ENCODE measurements around the gene STK11IP.

Gene STK11IP

GRCh38 chr2:219571311-219572236 is 26.1 kb upstream of the STK11IP start, which contains the start of gene OBSL1:
Gene OBSL1 (minus strand): TSS chr2:219571539. CDS start chr2:219571232, 307 bp downstream.
- peak within 1 kb of the TSS; percentile 96 for H3K27ac ChIP-seq (ENCODE audit: low read depth, low read length)
- peak within 1 kb of the TSS; percentile 91 for H2BK5ac ChIP-seq (ENCODE audit: low read length)
- H3K23ac ChIP-seq (ENCODE audit: low read length), result peak within 1 kb of the TSS; percentile 94
- WGBS (ENCODE audit: extremely low coverage, insufficient coverage, low lambda C conversion rate), result no CpG with 5 or more reads among the region's 42 CpGs
- no peaks in the 10 kb centered on the region for H3K79me1 ChIP-seq (ENCODE audit: low read length)
- no peak within 1 kb of the TSS for H2AK5ac ChIP-seq (ENCODE audit: low read length)
- H3K9ac ChIP-seq (ENCODE audit: low read length), result peak within 1 kb of the TSS; percentile 97
- H3K4me3 ChIP-seq (ENCODE audit: low read length), result peak within 1 kb of the TSS; percentile 73
- H4K8ac ChIP-seq (ENCODE audit: low read depth, low read length), result peak within 1 kb of the TSS; percentile 59
- no peaks in the 10 kb centered on the region for H3K36me3 ChIP-seq (ENCODE audit: control insufficient read depth, insufficient read depth, low read length)
- peak within 1 kb of the TSS; percentile 56 for H2BK120ac ChIP-seq (ENCODE audit: low read depth, low read length)
- peak within 1 kb of the TSS; percentile 92 for H3K4ac ChIP-seq (ENCODE audit: low read depth, low read length)
- H3K4me2 ChIP-seq (ENCODE audit: low read length), result peak within 1 kb of the TSS; percentile 64
- DNase-seq, result peak; percentile 97
- H3K56ac ChIP-seq (ENCODE audit: low read length), result peak within 1 kb of the TSS; percentile 99
- no peak within 1 kb of the TSS for H4K5ac ChIP-seq (ENCODE audit: low read length)
- peaks cover 3% of the 10 kb centered on the region for H3K4me1 ChIP-seq (ENCODE audit: control insufficient read depth, low read depth, low read length)
- no peak within 1 kb of the TSS for H2BK15ac ChIP-seq (replicated peaks; ENCODE audit: low read depth)
- no peaks in the 10 kb centered on the region for H3K27me3 ChIP-seq (ENCODE audit: insufficient read depth, low read length, poor library complexity)
- H3K18ac ChIP-seq (ENCODE audit: low read length), result peak within 1 kb of the TSS; percentile 92
- H3K79me2 ChIP-seq (ENCODE audit: control insufficient read depth, insufficient read depth, low read length), result peaks cover 6% of the 10 kb centered on the region

- H3K4ac ChIP-seq (ENCODE audit: low read depth, low read length), result peak within 1 kb of the TSS; percentile 92
- H4K8ac ChIP-seq (ENCODE audit: low read depth, low read length), result no peak within 1 kb of the TSS
- no peak within 1 kb of the TSS for H4K5ac ChIP-seq (ENCODE audit: low read length)
- H3K4me3 ChIP-seq (ENCODE audit: low read length), result no peak within 1 kb of the TSS
- no CpG with 5 or more reads among the region's 13 CpGs for WGBS (ENCODE audit: extremely low coverage, insufficient coverage, low lambda C conversion rate)
- peak within 1 kb of the TSS; percentile 92 for H3K18ac ChIP-seq (ENCODE audit: low read length)
- peaks cover 3% of the 10 kb centered on the region for H3K4me1 ChIP-seq (ENCODE audit: control insufficient read depth, low read depth, low read length)
- peak within 1 kb of the TSS; percentile 70 for H3K9ac ChIP-seq (ENCODE audit: low read length)
- H3K27me3 ChIP-seq (ENCODE audit: insufficient read depth, low read length, poor library complexity), result no peaks in the 10 kb centered on the region
- peak within 1 kb of the TSS; percentile 18 for H2BK5ac ChIP-seq (ENCODE audit: low read length)
- H3K79me2 ChIP-seq (ENCODE audit: control insufficient read depth, insufficient read depth, low read length), result peaks cover 6% of the 10 kb centered on the region
- no peak within 1 kb of the TSS for H2AK5ac ChIP-seq (ENCODE audit: low read length)
- H3K56ac ChIP-seq (ENCODE audit: low read length), result peak within 1 kb of the TSS; percentile 99
- H2BK15ac ChIP-seq (replicated peaks; ENCODE audit: low read depth), result no peak within 1 kb of the TSS
- DNase-seq, result no peak
- H3K79me1 ChIP-seq (ENCODE audit: low read length), result no peaks in the 10 kb centered on the region
- no peaks in the 10 kb centered on the region for H3K36me3 ChIP-seq (ENCODE audit: control insufficient read depth, insufficient read depth, low read length)
- no peak within 1 kb of the TSS for H3K23ac ChIP-seq (ENCODE audit: low read length)
- peak within 1 kb of the TSS; percentile 56 for H2BK120ac ChIP-seq (ENCODE audit: low read depth, low read length)
- H3K4me2 ChIP-seq (ENCODE audit: low read length), result peak within 1 kb of the TSS; percentile 14
- H3K27ac ChIP-seq (ENCODE audit: low read depth, low read length), result peak within 1 kb of the TSS; percentile 96
These were observed 25.2 kb upstream of the STK11IP start, which contains the start of gene INHA for GRCh38 chr2:219572237-219573001. Gene INHA (plus strand): TSS chr2:219572310. CDS start chr2:219572375, 65 bp downstream.

DNA sequence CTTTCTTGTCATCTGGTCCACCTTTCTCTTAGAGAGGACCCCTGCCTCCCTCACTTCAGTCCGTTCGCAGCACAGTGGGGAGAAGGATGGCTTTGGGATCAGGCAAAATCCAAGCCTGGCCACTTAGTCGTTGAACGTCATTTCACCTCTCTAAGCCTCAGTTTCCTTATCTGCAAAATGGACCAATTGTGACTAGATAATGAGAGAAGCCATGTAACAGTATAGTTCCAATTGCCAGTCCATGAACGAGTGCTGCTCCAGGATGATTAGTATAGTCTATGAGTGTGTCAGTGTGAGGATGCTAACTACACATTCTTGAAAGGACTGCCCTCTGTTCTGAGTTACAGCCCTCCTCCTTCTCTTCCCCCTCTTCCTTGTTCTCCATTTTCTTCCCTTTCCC is 24.5 kb upstream of the STK11IP start:
- Histone ChIP-seq H2BK5ac (ENCODE audit: low read length) (no peak overlapping the region), H2BK15ac (replicated peaks; ENCODE audit: low read depth) (no peak overlapping the region), H2AK5ac (ENCODE audit: low read length) (no peak overlapping the region), H3K23ac (ENCODE audit: low read length) (no peak overlapping the region), H3K79me2 (ENCODE audit: control insufficient read depth, insufficient read depth, low read length) (peaks cover 6% of the 10 kb centered on the region), H3K79me1 (ENCODE audit: low read length) (no peaks in the 10 kb centered on the region), H3K56ac (ENCODE audit: low read length) (no peak overlapping the region), H4K8ac (ENCODE audit: low read depth, low read length) (no peak overlapping the region), H3K4ac (ENCODE audit: low read depth, low read length) (no peak overlapping the region), H4K5ac (ENCODE audit: low read length) (no peak overlapping the region), H3K27ac (ENCODE audit: low read depth, low read length) (no peak overlapping the region), H3K4me1 (ENCODE audit: control insufficient read depth, low read depth, low read length) (peaks cover 3% of the 10 kb centered on the region), H2BK120ac (ENCODE audit: low read depth, low read length) (no peak overlapping the region), H3K18ac (ENCODE audit: low read length) (no peak overlapping the region), H3K27me3 (ENCODE audit: insufficient read depth, low read length, poor library complexity) (no peaks in the 10 kb centered on the region), H3K4me2 (ENCODE audit: low read length) (no peak overlapping the region), H3K4me3 (ENCODE audit: low read length) (no peak overlapping the region), H3K36me3 (ENCODE audit: control insufficient read depth, insufficient read depth, low read length) (no peaks in the 10 kb centered on the region), H3K9ac (ENCODE audit: low read length) (no peak overlapping the region)
- WGBS (ENCODE audit: extremely low coverage, insufficient coverage, low lambda C conversion rate), result no CpG with 5 or more reads among the region's 5 CpGs
- DNase-seq, result no peak

DNA sequence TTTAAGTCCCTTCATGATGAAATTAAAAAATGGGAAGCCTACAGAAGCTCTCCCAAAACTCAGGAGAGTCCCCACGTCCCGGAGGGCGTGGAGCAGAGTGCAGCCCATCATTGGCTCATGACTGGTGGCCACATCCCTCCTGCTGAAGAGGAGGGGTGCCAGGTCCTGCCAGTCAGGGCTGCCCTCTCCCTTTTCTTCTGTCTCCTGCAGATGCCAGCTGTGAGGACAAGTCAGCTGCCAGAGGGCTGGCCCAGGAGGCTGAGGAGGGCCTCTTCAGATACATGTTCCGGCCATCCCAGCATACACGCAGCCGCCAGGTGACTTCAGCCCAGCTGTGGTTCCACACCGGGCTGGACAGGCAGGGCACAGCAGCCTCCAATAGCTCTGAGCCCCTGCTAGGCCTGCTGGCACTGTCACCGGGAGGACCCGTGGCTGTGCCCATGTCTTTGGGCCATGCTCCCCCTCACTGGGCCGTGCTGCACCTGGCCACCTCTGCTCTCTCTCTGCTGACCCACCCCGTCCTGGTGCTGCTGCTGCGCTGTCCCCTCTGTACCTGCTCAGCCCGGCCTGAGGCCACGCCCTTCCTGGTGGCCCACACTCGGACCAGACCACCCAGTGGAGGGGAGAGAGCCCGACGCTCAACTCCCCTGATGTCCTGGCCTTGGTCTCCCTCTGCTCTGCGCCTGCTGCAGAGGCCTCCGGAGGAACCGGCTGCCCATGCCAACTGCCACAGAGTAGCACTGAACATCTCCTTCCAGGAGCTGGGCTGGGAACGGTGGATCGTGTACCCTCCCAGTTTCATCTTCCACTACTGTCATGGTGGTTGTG is 23.0 kb upstream of the STK11IP start:
- WGBS (ENCODE audit: extremely low coverage, insufficient coverage, low lambda C conversion rate), result no CpG with 5 or more reads among the region's 22 CpGs
- Histone ChIP-seq H3K79me2 (ENCODE audit: control insufficient read depth, insufficient read depth, low read length) (peaks cover 6% of the 10 kb centered on the region), H4K5ac (ENCODE audit: low read length) (no peak overlapping the region), H3K27ac (ENCODE audit: low read depth, low read length) (no peak overlapping the region), H2BK5ac (ENCODE audit: low read length) (no peak overlapping the region), H3K4me1 (ENCODE audit: control insufficient read depth, low read depth, low read length) (peaks cover 3% of the 10 kb centered on the region), H3K36me3 (ENCODE audit: control insufficient read depth, insufficient read depth, low read length) (no peaks in the 10 kb centered on the region), H3K23ac (ENCODE audit: low read length) (no peak overlapping the region), H3K56ac (ENCODE audit: low read length) (no peak overlapping the region), H4K8ac (ENCODE audit: low read depth, low read length) (no peak overlapping the region), H2BK15ac (replicated peaks; ENCODE audit: low read depth) (no peak overlapping the region), H3K27me3 (ENCODE audit: insufficient read depth, low read length, poor library complexity) (no peaks in the 10 kb centered on the region), H2AK5ac (ENCODE audit: low read length) (no peak overlapping the region), H2BK120ac (ENCODE audit: low read depth, low read length) (no peak overlapping the region), H3K79me1 (ENCODE audit: low read length) (no peaks in the 10 kb centered on the region), H3K9ac (ENCODE audit: low read length) (no peak overlapping the region), H3K4me2 (ENCODE audit: low read length) (no peak overlapping the region), H3K4ac (ENCODE audit: low read depth, low read length) (no peak overlapping the region), H3K18ac (ENCODE audit: low read length) (no peak overlapping the region), H3K4me3 (ENCODE audit: low read length) (no peak overlapping the region)
- DNase-seq, result no peak
